Ectodermal cell (in vitro differentiated cells): ENCODE results near the gene GLS2.
"Not testable (repeated sequence)": the region's sequence is repeated elsewhere in the genome, so short reads cannot be mapped to it uniquely, and the experiment has no call there.

Source experiments
- H3K27ac ChIP-seq: 2 replicates; pipeline ENCODE4 v1.7.0; 2013; ENCODE audit warnings: mild to moderate bottlenecking, low read depth, low read length; ENCODE audit not compliant: insufficient read depth, poor library complexity, severe bottlenecking
- H3K27me3 ChIP-seq: 2 replicates; pipeline ENCODE4 v1.7.0; 2013; ENCODE audit warnings: mild to moderate bottlenecking, low read length; ENCODE audit not compliant: insufficient read depth, control insufficient read depth, poor library complexity, severe bottlenecking
- H3K36me3 ChIP-seq: one replicate; pipeline ENCODE4 v1.7.0; 2013; ENCODE audit warnings: low read length; ENCODE audit not compliant: control insufficient read depth, insufficient read depth
- H3K4me1 ChIP-seq: one replicate; pipeline ENCODE4 v1.7.0; 2013; ENCODE audit warnings: low read length; ENCODE audit not compliant: control insufficient read depth, insufficient read depth
- H3K4me3 ChIP-seq: 2 replicates; pipeline ENCODE4 v1.7.0; 2013; ENCODE audit warnings: low read depth, low read length, control low read depth; ENCODE audit not compliant: insufficient read depth
- H3K9me3 ChIP-seq: 2 replicates; pipeline ENCODE4 v1.7.0; 2013; ENCODE audit warnings: mild to moderate bottlenecking, low read length, moderate library complexity; ENCODE audit not compliant: control insufficient read depth
- WGBS, 2 experiments: methylation state at CpG; one replicate each; pipeline ENCODE4 v1.1.7; 2013; ENCODE audit warnings: missing lambda C conversion rate in 2 of 2; 5-methylcytosine and 5-hydroxymethylcytosine counted together

The GLS2 gene

DNA sequence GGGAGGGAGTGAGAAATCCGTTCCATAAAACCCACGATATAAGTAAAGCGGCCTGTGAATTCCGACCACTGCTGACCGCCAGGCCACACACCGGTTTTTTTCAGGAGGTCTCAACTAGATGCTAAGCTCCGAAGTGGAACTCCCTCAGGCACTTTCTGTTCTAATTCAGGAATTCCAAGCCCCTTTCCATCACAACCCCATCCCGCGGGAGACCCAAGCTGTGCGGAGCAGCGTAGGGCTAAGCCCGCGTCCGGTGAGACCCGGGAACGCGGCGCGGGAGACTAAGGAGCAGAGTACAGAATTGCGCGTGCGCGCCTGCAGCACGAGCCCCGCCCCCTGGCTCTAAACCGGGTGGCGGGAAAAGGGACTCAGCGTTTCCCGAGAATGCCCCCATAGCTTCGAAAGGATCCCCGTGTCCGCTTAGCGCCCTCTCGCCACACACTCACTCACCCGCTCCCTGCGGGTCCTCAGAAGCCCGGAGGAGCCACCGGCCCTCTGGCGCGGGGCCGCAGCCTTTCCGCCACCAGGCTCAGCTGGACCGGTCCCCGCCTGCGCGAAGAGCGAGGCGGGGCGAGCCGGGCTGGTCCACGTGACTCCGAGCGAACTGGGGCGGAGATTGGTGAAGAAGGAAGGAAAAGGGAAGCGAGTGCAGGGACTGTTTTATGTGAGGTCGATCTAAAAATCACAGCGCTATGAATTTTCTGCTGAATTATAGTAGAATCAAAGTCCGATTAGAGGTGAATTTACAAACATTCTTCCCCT is 38.9 kb downstream of the GLS2 start, which contains the start of gene TIMELESS:
TSS of gene TIMELESS (minus strand) at position 567 of the 762 bp plus-strand sequence. CDS start 15,256 bp downstream, outside the sequence.
- Histone ChIP-seq H3K27ac (peak within 1 kb of the TSS; percentile 84), H3K4me3 (peak within 1 kb of the TSS; percentile 63), H3K4me1 (peaks cover 5% of the 10 kb centered on the region), H3K27me3 (no peaks in the 10 kb centered on the region), H3K9me3 (no peaks in the 10 kb centered on the region), H3K36me3 (no peaks in the 10 kb centered on the region)
- WGBS, 2 experiments = 0% methylated on average over 57 to 58 of the region's 58 CpGs

- H3K36me3 ChIP-seq, H3K4me3 ChIP-seq, H3K27me3 ChIP-seq, H3K9me3 ChIP-seq, H3K4me1 ChIP-seq, H3K27ac ChIP-seq: not testable (repeated sequence)
- 88 to 89% methylated on average over 2 of the region's 2 CpGs for WGBS, 2 experiments
Measured at GRCh38 chr12:56443208-56443607, 44.8 kb downstream of the GLS2 start.

DNA sequence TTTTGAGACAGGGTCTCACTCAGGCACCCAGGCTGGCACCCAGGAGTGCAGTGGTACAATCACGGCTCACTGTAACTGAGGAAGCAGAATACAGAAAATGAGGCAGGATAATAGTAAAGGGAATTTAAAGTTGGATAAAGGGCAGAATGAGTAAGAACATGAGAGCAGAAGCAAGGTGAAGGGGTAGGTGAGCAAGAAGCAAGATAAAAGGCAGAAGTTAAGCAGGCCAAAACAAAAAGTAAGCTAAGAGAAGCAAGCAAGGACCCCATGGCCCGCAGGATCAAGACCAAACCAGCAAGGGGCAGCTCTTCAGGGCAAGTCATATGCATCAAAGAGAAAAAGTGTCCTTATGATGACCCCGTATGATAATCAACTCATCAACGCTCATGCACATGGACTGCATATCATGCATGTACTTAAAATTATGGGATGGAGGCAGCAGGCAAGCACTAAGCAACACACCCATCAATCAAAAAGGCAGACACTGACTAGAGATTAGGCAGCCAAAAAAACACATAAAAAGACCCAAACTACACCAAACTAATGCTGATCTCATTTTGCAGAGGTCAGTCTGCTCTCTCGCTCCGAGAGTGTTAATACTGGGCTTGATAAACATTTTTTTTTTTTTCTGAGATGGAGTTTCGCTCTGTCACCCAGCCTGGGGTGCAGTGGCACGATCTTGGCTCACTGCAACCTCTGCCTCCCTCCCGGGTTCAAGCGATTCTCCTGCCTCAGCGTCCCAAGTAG is 50.4 kb downstream of the GLS2 start:
- H3K4me3 ChIP-seq = no peak overlapping the region
- peaks cover 6% of the 10 kb centered on the region for H3K36me3 ChIP-seq
- H3K27me3 ChIP-seq = no peaks in the 10 kb centered on the region
- H3K9me3 ChIP-seq = no peaks in the 10 kb centered on the region
- 83 to 92% methylated on average over 11 of the region's 11 CpGs for WGBS, 2 experiments
- no peaks in the 10 kb centered on the region for H3K4me1 ChIP-seq
- no peak overlapping the region for H3K27ac ChIP-seq

- Histone ChIP-seq H3K4me1 (no peaks in the 10 kb centered on the region), H3K9me3 (no peaks in the 10 kb centered on the region), H3K4me3 (no peak overlapping the region), H3K27me3 (no peaks in the 10 kb centered on the region), H3K27ac (no peak overlapping the region), H3K36me3 (peaks cover 18% of the 10 kb centered on the region)
- WGBS, 2 experiments = 95 to 96% methylated on average over 6 of the region's 6 CpGs
Measured at GRCh38 chr12:56434828-56435227, 53.1 kb downstream of the GLS2 start.

DNA sequence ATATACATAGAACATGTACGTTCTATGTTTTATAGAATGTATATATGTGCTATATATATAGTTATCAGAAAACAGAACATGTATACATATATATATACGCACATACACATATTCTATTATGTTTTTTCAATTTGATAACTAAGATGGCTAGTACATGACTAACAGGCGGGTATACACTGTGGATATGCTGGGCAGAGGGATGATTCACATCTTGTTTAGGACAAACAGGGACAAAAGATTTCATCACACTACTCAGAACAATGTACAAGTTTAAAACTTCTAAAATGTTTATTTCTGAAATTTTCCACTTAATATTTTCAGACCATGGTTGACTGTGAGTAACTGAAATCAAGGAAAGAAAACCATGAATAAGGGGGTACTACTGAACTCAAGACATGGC is 56.1 kb downstream of the GLS2 start:
- H3K27ac ChIP-seq = no peak overlapping the region
- no peak overlapping the region for H3K4me3 ChIP-seq
- H3K4me1 ChIP-seq = no peaks in the 10 kb centered on the region
- 100% methylated on average over 1 of the region's 3 CpGs; no CpG with 5 or more reads in 1 of the 2 experiments for WGBS, 2 experiments
- no peaks in the 10 kb centered on the region for H3K9me3 ChIP-seq
- no peaks in the 10 kb centered on the region for H3K27me3 ChIP-seq
- H3K36me3 ChIP-seq = peaks cover 44% of the 10 kb centered on the region

DNA sequence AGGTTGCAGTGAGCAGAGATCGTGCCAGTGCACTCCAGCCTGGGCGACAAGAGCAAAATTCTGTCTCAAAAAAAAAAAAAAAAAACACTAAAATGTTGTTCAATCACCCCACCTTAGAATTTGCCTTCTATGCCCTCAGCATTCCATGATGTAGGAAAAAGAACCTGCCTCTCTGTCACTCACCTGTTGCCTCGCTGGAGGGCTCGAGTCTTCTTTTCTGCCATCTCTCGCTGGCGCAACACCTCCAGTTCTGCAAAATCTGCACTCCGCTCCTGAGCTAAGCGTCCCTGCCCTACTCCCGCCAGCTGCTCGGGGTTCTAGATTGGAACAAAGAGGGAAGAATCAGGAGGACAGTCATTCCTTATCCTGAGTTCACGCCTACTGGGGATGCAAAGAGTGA is 56.7 kb downstream of the GLS2 start:
- H3K36me3 ChIP-seq = peaks cover 45% of the 10 kb centered on the region
- H3K27ac ChIP-seq = no peak overlapping the region
- 95 to 97% methylated on average over 11 of the region's 11 CpGs for WGBS, 2 experiments
- no peak overlapping the region for H3K4me3 ChIP-seq
- no peaks in the 10 kb centered on the region for H3K4me1 ChIP-seq
- H3K27me3 ChIP-seq = no peaks in the 10 kb centered on the region
- no peaks in the 10 kb centered on the region for H3K9me3 ChIP-seq

DNA sequence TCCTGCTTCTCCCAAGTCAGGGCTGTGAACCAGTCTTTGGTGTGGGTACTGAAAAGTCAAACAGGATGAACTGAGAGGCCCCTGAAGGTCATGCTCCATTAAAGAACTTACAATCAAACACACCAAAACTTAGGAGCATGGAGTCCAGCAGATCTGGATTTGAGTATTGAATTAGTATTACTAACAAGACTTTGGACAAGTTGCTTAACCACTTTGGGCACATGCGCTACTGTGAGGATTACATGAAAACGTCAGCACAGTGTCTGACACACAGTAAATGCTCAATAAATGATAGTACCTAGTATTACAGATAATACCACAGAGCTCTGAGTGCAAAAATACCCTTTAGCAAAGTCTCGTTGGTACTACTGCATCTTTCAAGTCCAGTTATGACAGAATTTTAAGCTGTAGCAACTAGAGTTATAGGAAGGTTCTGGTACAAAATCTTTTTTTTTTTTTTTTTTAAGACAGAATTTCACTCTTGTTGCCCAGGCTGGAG is 62.0 kb downstream of the GLS2 start:
- Histone ChIP-seq H3K36me3 (peaks cover 80% of the 10 kb centered on the region), H3K4me3 (no peak overlapping the region), H3K27me3 (no peaks in the 10 kb centered on the region), H3K9me3 (no peaks in the 10 kb centered on the region), H3K4me1 (no peaks in the 10 kb centered on the region), H3K27ac (no peak overlapping the region)
- 63 to 64% methylated on average over 3 of the region's 3 CpGs for WGBS, 2 experiments

GRCh38 chr12:56425193-56425592 is 62.8 kb downstream of the GLS2 start:
- Histone ChIP-seq H3K27ac (no peak overlapping the region), H3K27me3 (no peaks in the 10 kb centered on the region), H3K4me1 (no peaks in the 10 kb centered on the region), H3K9me3 (no peaks in the 10 kb centered on the region), H3K36me3 (peaks cover 82% of the 10 kb centered on the region), H3K4me3 (no peak overlapping the region)
- WGBS, 2 experiments = 100% methylated on average over 1 of the region's 1 CpG
